LNCAP (cell line): ENCODE measurements around the gene FDXR.

Experiments used
- TF ChIP-seq, protein P1 (sequence below): fragments of 450-650 bp; IDR thresholded peaks from 2 replicates; pipeline ENCODE4 v1.5.1; 2017; ENCODE audit warnings: mild to moderate bottlenecking

The FDXR gene

GRCh38 chr17:74825952-74826719 lies 46.7 kb downstream of the FDXR start:
- TF ChIP-seq, protein P1, sequence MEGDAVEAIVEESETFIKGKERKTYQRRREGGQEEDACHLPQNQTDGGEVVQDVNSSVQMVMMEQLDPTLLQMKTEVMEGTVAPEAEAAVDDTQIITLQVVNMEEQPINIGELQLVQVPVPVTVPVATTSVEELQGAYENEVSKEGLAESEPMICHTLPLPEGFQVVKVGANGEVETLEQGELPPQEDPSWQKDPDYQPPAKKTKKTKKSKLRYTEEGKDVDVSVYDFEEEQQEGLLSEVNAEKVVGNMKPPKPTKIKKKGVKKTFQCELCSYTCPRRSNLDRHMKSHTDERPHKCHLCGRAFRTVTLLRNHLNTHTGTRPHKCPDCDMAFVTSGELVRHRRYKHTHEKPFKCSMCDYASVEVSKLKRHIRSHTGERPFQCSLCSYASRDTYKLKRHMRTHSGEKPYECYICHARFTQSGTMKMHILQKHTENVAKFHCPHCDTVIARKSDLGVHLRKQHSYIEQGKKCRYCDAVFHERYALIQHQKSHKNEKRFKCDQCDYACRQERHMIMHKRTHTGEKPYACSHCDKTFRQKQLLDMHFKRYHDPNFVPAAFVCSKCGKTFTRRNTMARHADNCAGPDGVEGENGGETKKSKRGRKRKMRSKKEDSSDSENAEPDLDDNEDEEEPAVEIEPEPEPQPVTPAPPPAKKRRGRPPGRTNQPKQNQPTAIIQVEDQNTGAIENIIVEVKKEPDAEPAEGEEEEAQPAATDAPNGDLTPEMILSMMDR, result no peak

DNA sequence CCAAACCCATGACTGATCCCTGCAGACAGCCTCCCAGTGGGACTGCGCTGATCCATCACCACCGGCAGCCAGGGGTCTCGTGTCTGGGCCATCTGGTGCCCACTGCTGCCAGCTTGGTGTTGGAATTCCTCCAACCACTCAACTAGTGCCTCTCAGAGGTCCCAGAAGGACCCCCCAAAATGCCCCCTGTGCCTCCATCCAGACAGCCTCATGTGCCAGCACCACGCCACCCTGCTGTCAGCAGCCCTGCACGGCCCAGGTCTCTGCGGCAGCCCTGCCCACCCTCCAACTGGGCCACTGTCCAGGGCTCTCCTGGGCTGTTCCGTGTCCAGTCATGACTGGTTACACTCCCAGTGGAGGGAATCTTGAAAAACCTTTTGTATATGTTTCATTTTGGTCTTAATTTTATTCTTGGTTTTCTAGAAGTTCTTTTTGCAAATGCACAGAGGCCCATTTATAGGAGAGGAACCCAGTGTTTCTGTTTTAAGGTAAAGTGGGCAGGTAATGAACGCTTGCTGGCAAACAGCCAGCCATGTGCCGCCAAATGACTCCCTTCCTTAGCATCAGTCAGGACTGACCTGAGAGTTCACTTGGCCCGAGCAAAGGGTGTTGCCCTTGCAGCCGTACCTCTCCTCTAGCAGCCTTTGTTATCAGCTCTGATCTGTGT lies 47.7 kb downstream of the FDXR start:
- TF ChIP-seq, protein P1, result no peak

GRCh38 chr17:74822939-74823367 lies 49.8 kb downstream of the FDXR start:
- TF ChIP-seq, protein P1, result no peak

DNA sequence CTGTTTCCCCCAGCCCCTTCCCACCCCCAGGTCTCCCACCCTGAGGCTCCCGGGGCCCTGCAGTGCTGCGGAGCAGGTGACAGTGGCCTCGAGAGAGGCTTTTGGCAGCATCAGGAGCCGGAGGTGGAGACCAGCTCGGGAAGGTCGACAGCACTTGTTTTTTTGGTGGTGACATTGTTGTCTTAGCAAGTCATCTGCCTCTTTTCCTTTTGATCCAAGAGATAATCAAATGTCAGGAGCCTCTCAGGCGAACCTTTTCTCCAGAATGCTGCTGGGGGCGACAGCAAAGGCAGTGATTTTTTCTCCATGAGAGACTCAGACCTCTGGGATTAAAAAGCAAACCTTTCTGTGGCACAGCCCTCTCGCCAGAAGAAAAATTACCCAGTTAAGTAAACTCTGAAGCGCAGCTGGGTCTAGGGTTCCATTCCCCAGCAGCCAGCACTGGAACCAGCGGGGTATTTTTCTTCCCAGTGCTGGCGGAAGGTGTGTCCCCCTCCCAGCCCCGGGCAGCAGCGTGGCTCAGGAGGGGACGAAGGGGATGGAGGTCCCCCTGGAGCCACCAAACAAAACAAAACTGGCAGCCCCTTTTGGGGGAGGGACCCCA lies 50.4 kb downstream of the FDXR start:
- TF ChIP-seq, protein P1, result no peak

GRCh38 chr17:74821655-74822334 lies 51.0 kb downstream of the FDXR start:
- TF ChIP-seq, protein P1, result no peak

DNA sequence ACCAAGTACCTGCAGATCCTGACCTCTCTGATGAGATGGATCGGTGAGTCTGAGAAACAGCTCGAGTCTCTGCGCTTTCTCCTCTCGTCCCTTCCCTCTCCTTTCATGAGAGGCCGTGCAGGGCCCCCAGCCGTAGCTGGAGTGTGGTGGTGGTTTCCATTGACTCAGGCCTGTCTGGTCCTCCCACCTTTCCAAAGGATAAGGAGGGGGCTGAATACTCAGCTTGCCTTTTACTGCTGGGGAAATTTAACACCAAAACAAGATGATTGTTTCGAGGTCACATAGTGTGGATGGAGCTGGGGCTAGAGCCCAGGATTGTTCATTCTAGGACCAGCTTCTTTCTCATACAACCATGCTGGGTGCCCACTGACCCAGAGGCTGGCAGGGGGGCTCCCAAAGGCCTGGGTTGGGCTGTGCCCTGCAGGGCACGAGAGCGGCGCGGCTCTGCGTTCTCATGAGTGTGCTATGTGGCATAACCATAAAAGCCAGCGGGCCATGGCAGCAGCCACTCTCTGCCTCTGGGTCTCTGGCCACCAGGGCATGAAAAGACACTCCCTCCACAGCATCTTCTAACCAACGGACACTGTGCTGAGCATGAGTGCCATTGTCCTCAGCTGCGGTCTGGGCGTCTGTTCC lies 52.9 kb downstream of the FDXR start:
- TF ChIP-seq, protein P1, result no peak
